ENCODE results near the gene LRRC10. TPM values are rescaled to one million over a fixed set of nuclear protein-coding genes. Genes with fewer than 3 reads are reported as not detected.

LRRC10 gene
- total and polyA plus RNA-seq, 2 donors (not counting 3 experiments of a cell fraction or from before 2014, with no cell fraction given): not detected

Small RNA genes within 50 kb of the gene (microRNA-seq; reads per million reads assigned to microRNA genes)
- gene MIR3913-1 (ENCODE audit: borderline number of aligned reads, borderline replicate concordance) (not detected), gene MIR3913-2 (ENCODE audit: borderline number of aligned reads, borderline replicate concordance) (not detected)

Small RNA genes within 50 kb of the gene (small RNA-seq; reads per million reads assigned to genes)
- gene MIR3913-1 (ENCODE audit: insufficient read depth, insufficient read length, low read depth, low replicate concordance): not detected

Other genes starting within 250 kb of the LRRC10 start
- 15.5 and 17.1 TPM in 2 replicates for gene FRS2, start 140.5 kb downstream of the LRRC10 start, total RNA-seq
- 4.3 and 6.3 TPM in 2 replicates for gene FRS2, start 140.5 kb downstream of the LRRC10 start, polyA plus RNA-seq
- gene CCT2, start 25.4 kb downstream of the LRRC10 start, total RNA-seq: 245 and 256 TPM in 2 replicates
- 130 and 138 TPM in 2 replicates for gene CCT2, start 25.4 kb downstream of the LRRC10 start, polyA plus RNA-seq
- gene BEST3, start 88.4 kb upstream of the LRRC10 start, total RNA-seq: 0.14 and 0.18 TPM in 2 replicates
- gene BEST3, start 88.4 kb upstream of the LRRC10 start, polyA plus RNA-seq: 0.12 and 0.13 TPM in 2 replicates
- gene RAB3IP, start 128.0 kb upstream of the LRRC10 start, total RNA-seq: 12.1 and 13.3 TPM in 2 replicates
- gene RAB3IP, start 128.0 kb upstream of the LRRC10 start, polyA plus RNA-seq: 8.5 and 9.6 TPM in 2 replicates
- gene MYRFL, start 214.3 kb upstream of the LRRC10 start, total RNA-seq: not detected in 2 replicates
- gene MYRFL, start 214.3 kb upstream of the LRRC10 start, polyA plus RNA-seq: not detected in 2 replicates

All from endothelial cell of umbilical vein (primary cell).